ENCODE results near the gene TP53AIP1.

The TP53AIP1 gene

GRCh38 chr11:128941573-128942271 is 949 bp downstream of the TP53AIP1 start:
- no peak for DNase-seq

- no peak for DNase-seq
These were observed 1.6 kb downstream of the TP53AIP1 start for GRCh38 chr11:128941110-128941509.

GRCh38 chr11:128940603-128941002 is 2.1 kb downstream of the TP53AIP1 start:
- DNase-seq: no peak

GRCh38 chr11:128940156-128940555 is 2.5 kb downstream of the TP53AIP1 start:
- DNase-seq: no peak

DNA sequence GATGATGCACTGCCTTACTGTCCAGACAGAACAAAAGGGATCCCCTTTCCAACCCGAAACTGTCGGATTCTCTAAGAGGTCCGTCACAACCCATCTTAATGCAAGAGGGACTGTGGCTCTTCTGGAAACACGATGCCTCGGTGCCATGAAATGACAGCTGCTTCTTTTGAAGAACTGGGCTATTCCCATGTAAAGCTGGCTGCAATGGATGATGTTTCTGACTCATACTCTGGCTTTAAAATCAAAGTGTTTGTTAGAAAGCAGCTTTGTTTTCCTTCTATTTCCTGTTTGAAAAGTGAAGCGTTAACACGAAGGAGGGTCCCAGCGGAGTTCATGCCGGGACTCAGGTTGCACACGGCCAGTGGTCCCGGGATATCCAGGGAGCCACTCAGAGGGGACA is 3.1 kb downstream of the TP53AIP1 start:
- DNase-seq: peak; percentile 68

- DNase-seq: no peak
These were observed 4.3 kb downstream of the TP53AIP1 start for GRCh38 chr11:128938156-128938885.

- DNase-seq: no peak
These were observed 5.2 kb downstream of the TP53AIP1 start for GRCh38 chr11:128937480-128937879.

DNA sequence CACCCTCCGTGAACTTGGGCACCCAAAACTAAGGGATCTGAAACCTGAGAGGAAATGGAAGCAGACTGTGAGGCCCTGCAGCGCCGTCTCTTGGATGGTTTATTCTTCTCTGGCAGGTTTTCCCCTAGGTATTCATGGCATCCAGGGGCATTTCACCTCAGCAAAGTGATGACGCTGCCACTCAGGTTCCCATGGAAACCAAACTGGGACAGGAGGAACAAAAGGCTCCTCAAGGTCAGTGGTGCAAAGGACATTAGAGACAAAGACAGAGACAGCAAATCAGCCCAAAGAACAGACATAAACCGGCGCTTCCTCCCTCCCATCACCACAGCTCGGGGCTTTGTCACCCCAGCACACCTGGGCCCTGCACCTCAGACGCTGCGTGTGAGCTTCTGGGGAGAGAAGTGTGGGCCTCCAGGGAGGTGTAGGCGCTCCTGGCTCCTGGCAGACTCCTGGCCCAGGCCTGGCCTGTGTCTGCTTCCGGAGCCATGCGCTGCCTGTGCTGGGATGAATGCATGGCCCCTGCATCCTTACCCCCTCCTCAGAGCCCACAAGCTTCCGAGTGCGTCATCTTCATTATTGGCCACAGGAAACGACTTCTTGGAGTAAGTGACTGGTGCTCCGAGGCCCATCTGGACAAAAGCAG is 5.9 kb downstream of the TP53AIP1 start:
- DNase-seq: peak; percentile 94

DNA sequence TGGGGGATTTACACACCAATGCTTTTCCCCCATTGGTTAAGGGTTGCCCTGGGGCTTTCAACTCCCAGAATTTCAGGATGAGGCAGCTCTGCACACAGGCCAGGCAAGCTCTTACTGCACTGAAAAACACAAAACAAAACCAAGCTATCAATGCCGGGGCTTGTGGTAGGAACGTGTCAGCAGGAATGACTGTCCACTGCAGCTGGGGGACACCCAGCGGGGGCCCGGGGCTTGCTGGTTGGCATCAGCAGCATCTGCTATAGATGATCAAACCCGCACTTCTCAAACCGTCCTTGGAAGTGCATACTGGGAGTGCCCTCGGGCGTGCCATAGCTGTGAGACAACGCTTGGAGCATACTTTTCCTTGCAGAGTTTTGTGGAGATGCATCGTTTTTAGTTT is 7.7 kb downstream of the TP53AIP1 start:
- DNase-seq: no peak

GRCh38 chr11:128934351-128934750 is 8.3 kb downstream of the TP53AIP1 start:
- no peak for DNase-seq

DNA sequence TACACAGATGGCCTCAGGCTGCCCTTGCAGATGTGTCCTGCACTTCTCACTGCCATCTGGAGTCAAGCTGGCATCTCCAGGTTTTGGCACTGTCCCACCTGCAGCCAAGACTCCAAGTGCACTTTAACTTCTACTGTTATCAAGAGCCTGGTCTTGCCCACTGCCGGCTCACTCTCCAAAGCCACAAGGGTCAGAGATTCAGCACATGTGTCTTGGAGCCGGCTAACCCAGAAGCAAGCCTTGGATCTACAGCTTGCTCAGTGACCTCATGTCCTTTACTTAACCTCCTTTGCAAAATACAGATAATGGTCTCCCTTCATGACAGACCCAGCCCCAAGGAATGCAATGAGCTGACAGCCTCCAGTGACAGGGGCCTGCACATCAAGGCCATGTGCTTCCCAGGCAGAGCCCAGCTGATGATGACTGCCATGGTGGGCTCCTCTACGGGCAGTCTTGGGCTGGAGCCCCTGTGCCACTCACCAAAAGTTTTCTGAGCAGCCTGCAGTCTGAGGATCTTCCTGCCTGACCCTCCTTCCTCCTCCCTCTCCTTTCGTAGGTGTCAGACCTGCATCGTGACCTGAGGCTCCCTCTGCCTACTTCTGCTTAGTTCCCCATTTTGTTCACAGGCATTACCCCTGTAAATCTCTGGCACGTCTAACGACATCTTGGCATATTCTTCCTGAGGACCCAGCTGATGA is 9.0 kb downstream of the TP53AIP1 start:
- no peak for DNase-seq

- no peak for DNase-seq
These were observed 11.0 kb downstream of the TP53AIP1 start for GRCh38 chr11:128931668-128932067.

- no peak for DNase-seq
These were observed 11.6 kb downstream of the TP53AIP1 start for GRCh38 chr11:128931066-128931465.

- DNase-seq: peak; percentile 20
These were observed 12.7 kb downstream of the TP53AIP1 start for GRCh38 chr11:128929991-128930390.

DNA sequence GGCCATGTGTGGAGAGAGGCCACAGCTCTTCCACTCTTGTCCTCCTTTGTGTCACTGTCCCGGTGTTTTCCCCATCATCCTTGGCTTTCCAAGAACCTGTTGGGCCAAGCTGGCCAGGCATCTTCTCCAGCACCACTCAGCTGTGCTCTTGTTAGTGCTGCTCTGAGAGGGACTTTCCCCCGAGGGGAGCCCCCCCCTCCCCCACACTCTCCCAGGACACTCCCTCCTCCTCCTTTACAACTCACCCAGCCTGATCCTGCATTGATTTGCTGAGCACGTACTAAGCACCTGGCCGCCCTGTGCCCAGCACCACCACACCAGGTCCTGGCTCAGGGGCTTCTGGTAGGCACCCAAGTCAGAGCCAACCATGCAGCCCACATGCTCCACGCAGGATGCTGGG is 13.2 kb downstream of the TP53AIP1 start:
- no peak for DNase-seq

DNA sequence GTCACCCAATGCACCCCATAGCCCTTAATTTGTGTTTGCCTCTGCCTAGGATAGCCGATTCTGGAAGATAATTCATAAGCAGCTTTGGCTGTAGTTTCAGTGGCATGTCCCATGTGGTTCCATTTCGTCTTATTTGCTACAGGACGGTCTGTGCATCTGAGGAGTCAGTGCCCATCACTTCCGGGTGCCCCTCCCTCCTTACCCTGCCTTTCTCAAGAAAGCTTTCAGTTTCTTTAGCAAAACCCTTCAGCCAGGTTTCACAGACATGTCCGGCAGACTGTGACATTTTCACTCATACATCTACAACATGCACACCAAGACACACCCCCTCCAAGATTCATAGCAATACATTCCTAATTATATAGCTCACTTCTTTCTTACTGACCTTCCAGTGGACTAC is 14.3 kb downstream of the TP53AIP1 start:
- no peak for DNase-seq

- DNase-seq: no peak
These were observed 14.9 kb downstream of the TP53AIP1 start for GRCh38 chr11:128927683-128928336.

DNA sequence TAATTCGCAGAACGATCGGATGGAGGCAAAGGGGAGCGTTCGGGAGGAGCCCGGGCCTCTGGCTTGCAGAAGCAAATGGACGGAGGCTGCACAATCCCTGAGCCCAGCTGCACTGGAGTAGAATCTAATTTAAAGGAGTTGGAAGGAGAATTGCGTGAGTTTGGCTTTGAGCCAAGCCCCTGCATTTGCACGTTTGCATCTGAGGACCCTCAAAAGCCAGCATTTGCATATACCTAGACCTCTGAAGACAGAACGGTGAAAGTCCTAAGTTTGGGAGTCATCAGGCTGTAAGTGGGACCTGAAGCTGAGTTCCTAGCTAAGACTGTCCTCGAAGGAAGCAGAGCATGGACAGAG is 15.6 kb downstream of the TP53AIP1 start:
- no peak for DNase-seq

- no peak for DNase-seq
These were observed 16.1 kb downstream of the TP53AIP1 start for GRCh38 chr11:128926437-128927107.

GRCh38 chr11:128926000-128926399 is 16.7 kb downstream of the TP53AIP1 start:
- no peak for DNase-seq

DNA sequence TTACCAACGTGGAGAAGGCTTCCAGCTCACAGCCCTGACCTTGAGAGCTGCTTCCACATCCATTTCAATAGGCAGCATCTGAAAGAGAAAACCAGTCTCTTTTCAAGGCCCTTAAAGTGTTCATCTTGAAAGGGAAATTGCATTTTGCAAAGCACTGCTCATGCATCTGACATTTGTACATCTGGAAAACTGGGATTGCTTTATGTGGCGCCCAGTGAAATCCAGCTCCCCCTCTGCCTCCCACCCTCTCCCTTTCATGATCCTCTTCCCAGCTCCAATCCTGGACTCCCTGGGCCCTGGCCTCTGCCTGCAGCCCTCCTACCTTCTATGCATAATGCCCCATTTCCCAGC is 17.4 kb downstream of the TP53AIP1 start:
- no peak for DNase-seq

GRCh38 chr11:128924510-128925249 is 18.0 kb downstream of the TP53AIP1 start:
- DNase-seq: no peak
